ENCODE measurements around the gene SMTNL2.

The SMTNL2 gene

DNA sequence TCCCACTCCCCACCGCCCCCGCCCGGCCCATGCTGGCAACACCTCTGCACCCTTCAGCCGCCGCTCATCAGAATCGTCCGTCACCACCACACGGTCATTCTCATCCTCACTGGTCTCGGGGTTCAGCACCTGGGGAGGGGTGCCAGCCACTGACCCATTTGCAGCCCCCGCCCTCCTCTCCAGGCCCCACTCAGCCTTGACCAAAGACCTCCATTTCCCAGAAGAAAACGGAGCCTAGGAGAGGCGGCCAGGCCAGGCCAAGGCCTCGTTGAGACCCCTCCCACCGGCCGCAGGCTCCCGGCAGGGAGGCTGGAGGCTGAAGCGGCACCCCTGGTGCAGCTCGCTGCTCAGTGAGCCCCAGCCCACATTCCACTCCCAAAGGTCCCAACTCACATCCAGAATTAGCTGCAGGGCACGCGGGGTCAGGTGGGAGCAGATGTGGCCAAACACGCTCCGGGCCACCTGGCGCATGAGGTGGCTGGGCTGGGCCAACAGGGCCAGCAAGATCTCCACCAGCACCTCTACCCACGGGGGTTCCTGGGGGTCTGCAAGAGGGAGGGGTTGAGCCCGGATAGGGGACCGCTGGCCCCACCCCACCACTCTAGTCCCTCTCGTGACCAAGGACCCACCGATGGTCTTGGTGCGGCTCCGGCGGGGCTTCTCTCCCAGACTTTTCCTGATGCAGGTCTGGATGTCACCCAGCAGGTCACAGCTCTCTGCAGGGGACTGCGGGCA lies 38.9 kb upstream of the SMTNL2 start:
- DNase-seq: no peak

DNA sequence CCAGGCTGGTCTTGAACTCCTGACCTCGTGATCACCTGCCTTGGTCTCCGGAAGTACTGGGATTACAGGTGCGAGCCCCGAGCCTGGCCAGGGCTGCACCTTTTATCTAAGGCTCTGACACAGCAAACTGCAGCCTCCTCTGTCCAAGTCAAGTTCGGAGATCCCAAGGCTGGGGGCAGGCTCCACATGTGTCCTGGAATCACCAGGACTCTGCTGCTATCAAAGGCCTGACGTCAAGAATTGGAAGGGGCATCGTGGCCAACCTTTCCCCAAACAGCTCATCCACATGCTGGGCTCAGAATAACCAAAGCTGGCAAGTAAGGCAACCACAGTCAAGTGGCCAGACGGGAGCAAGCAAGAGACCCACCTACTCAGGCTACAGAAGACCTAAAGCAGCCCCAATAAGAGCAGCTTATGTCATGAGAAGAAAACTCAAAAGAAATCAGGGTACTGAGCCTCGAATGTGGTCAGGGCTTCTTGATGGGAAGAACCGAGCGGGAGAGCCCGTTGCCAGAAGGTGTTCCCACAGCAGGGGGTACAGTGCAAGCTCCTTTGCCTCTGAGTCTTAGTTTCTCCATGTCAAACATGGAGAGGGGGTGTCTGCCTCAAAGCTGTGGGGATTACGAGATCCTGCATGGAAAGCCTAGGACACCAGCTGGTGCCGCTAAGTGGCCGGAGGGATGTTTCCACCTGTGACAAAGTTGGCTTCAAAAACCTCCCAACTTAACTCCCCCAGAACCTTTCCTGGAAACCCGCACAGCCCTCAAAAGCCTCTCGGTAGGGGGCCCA lies 37.0 kb upstream of the SMTNL2 start:
- DNase-seq: no peak

DNA sequence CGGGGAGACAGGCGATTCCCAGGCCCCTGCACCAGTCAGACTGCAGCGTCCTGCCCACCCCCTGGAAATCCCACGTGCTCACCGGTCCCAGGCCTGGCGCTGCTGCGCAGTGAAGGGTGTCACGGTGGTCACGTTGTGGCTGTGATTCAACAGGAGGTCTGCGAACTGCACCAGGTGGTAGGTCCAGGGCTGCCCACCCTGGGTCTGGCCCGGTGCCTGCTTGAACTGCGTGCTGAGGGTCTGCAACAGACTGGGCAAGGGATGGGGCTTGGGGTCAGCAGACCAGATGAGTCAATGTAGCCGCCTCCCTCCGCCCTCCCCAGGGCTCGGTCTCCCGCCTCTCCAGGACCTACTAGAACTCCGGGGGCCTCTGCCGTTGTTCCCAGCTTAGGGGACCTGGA lies 36.3 kb upstream of the SMTNL2 start:
- DNase-seq: no peak

DNA sequence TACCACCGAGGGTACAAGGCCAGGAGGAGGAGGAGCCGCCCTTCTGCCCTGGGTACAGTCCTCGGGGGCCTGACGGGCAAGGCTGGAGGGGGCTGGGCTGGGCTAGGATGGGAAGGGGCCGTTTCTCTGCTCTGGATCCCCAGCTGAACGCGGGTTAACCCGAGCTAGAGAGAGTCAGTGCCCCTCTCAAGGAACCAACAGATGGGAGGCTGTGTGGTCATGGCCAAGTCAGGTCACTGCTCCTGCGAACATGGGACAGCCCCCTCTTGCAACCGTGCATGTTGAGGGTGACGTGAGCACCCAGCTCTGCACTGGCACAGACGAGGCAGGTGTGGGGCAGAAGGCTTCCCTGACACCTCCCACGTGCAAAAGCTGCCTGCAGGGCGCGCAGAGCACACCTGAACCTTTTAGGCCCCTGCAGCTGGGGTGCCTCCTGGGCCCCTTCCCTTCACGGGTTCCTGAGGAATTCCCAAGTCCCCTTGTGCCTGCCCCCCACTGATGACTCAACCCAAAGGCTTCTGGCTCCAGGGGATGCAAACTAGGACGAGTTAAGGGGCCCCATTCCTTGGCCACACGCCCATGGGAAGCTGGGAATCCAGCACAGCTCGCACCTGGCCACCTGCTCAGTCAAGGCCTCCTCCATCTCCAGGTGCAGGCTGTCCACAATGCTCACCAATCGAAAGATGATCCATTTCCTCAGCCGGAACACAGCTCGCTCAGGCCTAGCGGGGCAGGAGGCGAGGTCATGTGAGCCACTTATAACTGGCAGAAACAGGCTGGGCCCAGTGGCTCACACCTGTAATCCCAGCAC lies 35.4 kb upstream of the SMTNL2 start:
- DNase-seq: no peak

DNA sequence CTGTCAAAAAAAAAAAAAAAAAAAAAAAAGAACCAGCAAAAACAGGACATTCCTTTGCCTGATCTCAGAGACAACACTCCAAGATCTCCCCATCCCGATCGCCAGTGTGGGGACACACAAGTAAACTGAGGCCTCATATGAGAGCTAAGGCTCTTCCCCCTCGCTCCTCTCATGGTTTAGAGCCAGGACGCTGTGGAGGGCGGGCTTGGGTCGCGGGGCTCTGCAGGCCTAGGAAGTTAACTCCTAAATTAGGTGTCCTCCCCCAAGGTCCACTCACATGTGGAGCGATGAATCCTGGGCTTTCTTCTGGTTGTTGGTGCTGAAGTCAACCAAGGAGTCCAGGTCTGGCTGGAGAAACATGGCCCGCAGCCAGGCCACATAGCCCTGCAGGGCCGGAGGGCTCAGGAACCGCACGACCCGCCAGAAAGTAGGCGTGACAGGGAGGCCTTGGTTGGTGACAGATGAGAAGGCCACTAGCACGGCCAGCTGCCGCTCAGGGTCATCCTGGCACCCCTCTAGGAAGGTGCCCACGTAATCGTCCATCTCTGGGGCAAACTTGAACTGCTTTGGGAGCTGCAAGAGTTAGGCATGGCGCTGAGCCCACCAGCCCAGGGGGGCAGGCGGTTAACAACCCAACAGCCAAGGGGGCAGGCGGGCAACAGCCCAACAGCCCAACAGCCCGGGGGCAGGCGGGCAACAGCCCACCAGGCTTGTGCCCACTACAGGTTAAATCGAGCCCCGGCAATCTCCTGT lies 34.4 kb upstream of the SMTNL2 start:
- no peak for DNase-seq

DNA sequence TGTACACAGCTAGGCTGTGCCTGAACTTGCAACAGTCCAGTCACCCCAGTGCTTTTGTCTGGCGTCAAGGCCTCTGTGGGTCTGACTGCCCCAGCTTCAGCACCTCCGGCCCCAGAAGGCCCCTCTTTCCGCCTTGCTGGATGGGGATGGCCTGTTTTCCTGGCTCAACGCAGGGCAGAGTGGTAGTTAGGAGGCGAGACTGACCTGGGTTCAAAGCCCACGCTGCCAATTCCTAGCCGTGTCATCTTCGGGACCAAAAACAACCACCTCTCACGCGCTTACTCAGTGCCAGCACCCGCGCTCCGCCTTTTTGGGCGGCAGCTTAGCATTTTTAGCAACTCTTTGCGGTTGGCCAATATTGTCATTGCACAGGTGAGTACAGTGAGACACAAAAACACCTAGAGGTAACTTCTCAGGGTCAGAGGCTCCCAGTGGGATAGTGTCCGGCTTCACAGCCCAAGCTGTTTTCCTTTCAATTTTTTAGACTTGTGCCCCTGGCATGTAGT lies 33.7 kb upstream of the SMTNL2 start:
- no peak for DNase-seq

DNA sequence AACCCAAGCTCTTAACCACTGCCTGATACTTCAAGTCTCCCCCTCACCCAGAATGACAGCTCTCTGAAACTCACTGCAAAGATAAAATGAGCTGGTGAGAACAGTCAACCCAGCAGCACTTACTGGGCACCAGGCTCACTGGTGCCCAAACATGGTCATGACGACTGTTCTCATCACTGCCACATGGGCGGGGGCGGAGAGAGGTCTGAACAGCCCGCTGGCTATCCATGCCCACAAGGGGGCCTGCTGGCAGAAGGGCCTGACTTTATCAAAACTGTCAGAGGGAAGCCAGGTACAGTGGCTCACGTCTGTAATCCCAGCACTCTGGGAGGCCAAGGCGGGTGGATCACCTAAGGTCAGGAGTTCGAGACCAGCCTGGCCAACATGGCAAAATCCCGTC lies 33.2 kb upstream of the SMTNL2 start:
- DNase-seq: no peak

DNA sequence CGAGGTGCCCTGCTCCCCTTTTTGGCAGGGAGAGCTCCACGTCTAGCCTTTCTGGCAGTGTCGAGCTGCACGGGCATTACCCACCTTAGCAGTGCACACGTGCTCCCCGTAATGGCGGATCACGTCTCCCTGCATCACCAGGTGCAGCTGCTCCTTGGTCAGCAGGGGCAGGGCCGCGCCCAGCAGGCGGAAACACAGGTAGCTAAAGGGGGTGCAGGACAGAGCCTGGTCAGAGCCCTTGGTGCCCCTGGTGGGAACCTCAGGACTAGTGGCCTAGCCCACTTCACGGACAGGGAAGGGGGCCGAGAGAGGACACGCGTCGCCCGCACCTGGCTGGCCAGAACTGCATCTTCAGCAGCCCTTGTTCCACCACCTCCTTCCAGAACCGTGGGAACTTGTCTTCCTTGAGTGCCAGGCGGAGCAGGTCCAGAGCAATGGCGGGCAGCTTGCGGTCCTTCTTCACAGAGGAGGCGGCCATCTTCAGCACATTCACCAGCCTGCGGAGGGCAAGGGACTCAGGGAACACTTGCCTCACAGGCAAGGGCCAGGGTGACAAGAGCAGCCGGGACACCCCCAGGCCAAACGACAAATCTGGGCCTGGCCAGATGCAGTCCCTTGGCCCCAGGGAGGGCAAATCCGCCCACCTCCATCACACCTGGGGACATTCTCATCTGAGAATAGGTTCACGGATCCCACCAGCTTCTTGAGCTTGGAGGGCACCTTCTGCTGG lies 32.4 kb upstream of the SMTNL2 start:
- DNase-seq: no peak

DNA sequence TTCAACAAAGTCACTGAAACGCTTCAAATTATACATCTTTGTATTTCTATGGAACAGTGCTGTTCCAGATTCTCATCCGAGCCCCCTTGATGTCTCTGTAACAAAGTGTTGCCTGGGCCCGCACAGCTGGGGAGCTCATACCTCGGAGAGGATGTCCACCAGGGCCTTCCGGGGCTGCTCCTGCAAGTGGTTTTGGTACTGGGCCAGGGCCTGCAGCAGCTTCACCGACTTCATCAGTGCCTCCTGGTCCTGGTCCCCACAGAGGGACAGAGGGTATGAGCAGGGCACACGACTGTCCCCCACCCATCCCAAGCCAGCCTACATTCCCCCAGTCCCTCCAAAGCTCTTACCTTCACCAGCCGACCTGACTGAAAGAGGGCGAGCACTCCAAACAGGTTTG lies 30.7 kb upstream of the SMTNL2 start:
- DNase-seq: no peak

DNA sequence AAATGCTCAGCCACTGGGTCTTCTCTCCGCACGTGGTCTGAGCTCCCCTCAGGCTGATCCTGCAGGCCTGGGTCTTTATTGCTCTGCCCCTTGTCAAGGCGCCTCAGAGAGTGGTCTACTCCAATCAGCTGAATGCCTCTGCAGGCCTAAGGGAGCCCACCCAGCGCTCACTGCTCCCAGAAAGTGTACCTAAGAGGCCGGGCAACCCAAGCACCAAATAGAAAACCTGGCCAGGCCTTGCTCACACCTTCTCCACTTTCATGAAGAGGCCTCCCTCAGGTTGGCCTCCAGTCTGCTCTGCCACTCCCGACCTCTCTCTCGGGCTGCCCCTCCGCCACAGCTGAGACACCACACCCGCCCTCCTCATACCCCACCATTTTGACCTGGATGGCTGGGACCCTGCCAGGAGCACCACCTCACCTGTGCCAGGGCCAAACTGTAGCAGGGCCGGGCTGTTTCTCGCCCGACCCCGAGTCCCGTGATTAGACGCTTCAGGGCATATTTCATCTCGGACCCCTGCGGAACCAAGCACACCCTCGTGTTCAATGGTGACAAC lies 29.8 kb upstream of the SMTNL2 start:
- DNase-seq: no peak

DNA sequence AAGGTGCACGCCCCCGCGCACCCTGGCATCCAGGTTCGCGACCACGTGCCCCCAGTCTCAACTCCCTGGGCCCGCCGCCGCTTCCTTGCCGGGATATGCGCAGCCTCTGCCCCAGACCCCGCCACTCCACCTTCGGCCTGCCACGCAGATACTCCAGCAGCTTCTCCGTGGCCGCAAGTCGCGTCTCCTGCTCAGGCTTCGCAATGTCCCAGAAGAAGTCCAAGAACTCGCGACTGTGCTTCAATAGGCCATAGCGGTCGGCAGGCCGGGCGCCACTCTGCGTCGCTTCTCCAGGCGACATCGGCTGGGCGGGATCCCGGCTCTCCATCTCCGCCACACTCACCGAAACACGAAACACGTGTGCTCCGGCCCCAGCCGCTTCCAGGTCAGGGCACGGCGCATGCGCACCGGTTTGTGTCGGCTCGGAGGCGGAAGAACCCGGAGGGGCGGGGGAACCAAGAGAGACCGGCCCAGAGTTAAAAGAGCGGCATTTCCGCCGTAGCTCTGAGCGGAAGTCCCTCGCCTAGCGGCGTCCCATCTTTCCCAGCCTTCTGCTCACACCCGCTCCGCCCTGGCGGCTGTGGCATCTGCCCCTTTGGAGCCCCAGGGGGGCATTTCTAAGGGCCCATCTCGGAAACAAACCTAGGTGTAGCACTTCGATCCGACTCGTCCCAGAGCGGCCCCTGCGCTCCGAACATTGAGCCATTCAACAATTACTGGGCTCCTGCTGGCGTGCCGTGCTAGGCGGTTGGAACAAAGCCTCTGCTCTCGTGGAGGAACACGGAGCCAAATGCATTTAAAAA lies 29.1 kb upstream of the SMTNL2 start, which contains the start of gene MYBBP1A:
MYBBP1A (minus strand) TSS at position 388 of the 803 bp plus-strand sequence; CDS start at position 328, 60 bp downstream.
- DNase-seq: peak; percentile 96

DNA sequence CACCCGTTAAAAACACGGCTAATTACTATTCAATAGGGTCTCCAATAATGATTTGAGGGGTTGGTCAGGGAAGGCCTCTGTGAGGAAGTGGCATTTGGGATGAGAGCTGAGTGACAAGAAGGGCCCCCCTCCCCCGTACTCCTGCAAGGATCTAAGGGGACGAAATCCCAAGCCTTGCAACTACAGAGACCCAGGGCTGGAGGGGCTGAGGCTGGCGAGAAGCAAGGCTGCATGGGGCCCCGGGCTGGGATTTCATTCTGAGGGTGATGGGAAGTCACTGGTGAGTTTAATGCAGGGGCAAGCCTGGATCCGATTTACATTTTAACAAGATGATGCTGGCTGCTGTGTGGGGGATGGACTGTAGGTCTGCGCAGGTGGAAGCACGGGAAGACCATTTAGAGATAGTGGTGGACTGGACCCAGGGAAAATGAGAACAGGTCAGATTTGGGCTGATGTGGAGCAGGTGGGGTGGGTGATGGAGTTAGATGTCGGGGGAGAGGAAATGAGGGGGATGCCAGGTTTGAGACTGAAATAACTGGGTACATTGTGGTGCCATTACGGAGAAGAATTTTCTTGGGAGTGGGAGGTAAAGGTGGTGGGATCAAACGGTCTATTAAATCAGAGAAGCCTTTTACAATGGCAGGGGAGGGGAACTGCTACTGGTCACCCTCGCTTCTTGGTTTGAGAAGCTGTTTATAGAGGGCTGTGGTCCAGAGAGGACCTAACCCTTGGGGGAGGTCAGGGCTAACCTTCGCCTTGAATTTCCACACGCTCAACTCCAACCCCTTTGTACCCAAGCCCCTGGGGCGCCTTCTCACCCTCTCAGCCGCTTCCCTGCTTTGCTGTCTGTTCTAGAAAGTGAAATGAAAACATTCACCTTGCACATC lies 28.2 kb upstream of the SMTNL2 start:
- no peak for DNase-seq

DNA sequence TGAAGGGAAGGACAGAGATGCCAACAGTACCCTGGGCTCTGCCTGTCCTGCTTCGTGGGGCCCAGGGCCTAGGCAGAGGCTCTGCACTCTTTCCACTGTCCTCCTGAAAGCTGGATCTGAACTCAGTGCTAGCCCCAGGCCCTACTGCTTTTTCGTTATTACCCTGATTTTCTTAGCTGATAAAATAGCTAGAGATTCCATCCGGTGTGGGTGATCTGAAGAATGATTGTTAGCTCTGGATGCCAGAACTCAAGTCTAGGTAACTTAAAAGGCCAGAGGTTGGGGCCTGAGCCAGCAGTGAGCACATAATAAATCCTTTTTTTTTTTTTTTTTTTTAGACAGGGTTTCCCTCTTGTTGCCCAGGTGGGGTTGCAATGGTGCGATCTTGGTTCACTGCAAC lies 27.3 kb upstream of the SMTNL2 start:
- DNase-seq: no peak

DNA sequence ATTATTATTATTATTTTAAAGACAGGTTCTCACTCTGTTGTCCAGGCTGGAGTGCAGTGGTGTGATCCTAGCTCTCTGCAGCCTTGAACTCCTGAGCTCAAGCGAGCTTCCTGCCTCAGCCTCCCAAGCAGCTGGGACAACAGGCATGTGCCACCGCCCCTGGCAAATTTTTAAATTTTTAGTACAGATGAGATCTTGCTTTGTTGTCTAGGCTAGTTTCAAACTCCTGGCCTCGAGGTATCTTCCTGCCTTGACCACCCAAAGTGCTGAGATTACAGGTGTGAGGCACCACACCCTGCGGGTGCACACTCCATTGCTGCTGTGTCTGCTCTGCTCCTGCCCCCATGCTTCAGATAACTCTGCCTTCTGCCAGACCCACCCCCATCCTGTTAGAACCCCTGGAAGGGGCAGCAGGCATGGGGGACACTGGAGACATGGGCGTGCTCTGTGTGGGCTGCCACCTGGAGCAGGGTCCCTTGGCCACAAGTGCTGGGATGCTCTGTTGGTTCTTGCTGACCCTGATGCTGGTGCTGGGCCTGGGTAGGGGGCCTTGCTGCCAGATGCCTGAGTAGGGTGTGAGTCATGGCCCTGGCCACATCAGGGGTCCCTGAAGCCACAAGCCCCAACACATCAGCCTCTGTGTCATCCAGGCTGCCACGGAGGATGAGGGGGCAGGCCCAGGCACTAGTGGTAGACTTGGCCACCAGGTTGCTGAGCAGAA lies 26.5 kb upstream of the SMTNL2 start:
- no peak for DNase-seq

DNA sequence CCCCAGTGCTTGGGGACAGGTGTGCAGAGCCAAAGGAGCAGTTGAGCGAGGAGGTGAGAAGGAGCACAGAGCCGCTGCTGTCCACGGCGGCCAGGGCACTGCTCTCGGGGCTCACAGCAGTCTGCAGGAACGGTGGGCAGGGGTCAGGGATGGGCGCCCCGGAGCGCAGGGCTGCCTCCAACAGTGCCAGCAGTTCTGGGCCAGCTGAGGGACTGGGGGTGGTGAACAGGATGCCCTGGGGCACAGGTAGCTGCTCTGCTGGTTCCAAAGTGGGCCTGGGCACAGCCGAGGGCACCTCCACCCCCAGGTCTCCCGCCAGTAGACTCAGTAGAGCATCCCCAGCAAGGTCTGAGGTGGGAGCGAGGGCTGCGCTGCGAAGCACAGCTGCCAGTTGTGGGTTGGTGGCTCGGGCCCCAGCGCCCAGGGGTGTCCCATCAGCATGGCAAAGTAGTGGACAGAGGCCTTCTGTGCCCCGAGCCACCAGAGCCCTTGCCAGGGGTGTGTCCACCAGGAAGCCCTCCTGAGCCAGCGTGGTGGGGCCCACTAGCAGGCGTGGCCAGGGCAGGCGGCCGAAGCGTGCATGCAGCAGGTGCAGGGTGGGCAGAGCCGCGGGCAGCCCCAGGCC lies 25.9 kb upstream of the SMTNL2 start:
- DNase-seq: no peak

DNA sequence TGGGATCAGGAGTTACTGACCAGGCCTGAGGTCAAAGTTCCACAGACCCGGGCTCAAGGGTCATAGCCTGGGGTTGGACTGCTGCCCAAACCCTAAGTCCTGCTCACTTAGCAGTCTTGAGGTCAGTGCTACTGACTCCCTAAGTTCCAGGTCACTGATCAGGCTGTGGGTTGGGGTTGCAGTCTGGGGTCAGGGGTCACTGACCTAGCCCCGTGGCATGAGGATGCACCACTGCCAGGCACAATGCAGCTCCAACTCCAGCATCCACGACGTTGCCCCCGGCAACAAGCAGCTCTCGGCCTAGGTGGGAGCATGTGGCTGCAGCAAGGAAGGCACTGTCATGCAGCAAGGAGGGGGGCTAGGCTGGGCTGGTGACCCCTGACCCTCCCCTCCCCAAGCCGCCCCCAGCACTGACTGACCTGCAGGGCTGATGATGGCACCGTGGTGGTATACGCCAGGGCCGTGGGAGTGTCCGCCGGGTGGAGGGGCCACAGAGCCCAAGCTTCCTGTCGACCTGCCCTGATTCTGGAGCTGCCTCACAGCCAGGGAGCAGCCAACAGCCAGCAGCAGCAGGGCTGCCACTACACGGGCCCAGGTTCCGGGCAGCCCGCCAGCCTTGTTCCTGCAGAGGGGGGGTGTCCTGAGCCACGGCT lies 25.1 kb upstream of the SMTNL2 start:
- DNase-seq: no peak

DNA sequence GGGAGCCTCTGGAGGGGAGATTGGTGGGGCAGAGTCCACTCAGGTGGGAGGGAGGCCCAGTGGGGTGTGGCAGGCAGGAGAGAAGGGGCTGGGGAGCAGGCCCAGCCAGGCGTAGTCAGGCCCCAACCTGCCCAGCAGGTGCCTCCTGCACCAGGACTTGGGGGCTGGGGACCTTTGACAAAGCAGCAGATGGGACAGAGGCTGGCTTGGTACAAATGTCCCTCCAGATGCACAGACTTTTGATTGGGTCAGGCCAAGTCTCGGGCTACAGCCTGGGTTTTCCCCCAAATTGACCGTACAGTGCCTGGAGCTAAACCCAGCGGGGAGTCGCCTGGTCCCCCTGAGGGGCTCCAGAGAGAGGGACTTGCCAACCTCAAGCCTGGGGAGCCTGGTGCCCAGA lies 24.4 kb upstream of the SMTNL2 start:
- no peak for DNase-seq

DNA sequence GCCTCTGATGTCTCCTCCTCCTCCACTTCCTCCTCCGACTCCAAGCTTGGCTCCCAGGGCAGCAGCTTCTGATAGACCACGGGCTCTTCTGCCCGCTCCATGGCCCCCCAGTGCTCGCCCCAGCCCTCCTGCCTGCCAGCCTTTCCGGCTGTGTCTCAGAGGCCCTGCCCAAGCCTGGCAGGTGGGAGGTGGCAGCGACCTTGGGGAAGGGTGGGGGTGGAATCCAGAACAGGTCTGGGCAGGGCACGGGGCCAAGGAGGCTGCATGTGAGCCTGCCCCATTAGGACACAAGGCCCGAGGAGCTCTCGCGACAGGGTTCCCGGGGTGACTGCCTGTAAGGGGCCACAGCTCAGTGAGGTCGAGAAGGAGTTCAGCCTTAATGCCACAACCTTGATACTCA lies 23.9 kb upstream of the SMTNL2 start, which contains the start of gene GGT6:
GGT6 (minus strand) TSS at position 157 of the 400 bp plus-strand sequence; CDS start at position 101, 56 bp downstream.
- DNase-seq: no peak
